Metanephros (tissue), 1 donor: ENCODE results near the gene RGS10. TPM values are rescaled to one million over a fixed set of nuclear protein-coding genes. Genes with fewer than 3 reads are reported as not detected.

Source experiments
- total RNA-seq: library from RNA; depleted of rRNA; stranded (reverse); fragments of >200 nt; gene quantifications from one replicate; pipeline ENCODE4 v1.2.3, GENCODE V29; 2014

The RGS10 gene
- total RNA-seq: 32.9 TPM

GRCh38 chr10:119542357-119542987, at the start of gene RGS10:
TSS of gene RGS10 (minus strand) at chr10:119542719. CDS start at chr10:119542638, 81 bp downstream.

Other genes starting within 250 kb of the RGS10 start
- 90.5 TPM for gene TIAL1, start 54.2 kb upstream of the RGS10 start, total RNA-seq
- gene BAG3, start 108.7 kb upstream of the RGS10 start, total RNA-seq: 24.5 TPM
- gene INPP5F, start 183.3 kb upstream of the RGS10 start, total RNA-seq: 37.3 TPM